ENCODE data around the gene CARD19. TPM values are rescaled to one million over a fixed set of nuclear protein-coding genes. Genes with fewer than 3 reads are reported as not detected.
A peak's percentile ranks its signal among the peaks of the same experiment; 100 is the strongest.

CARD19 gene, protein sequence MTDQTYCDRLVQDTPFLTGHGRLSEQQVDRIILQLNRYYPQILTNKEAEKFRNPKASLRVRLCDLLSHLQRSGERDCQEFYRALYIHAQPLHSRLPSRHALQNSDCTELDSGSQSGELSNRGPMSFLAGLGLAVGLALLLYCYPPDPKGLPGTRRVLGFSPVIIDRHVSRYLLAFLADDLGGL
- 31.3 TPM for total RNA-seq

- DNase-seq (ENCODE audit: low spot score), result peak; percentile 75
Observed at GRCh38 chr9:93096131-93096802, at the start of gene CARD19. TSS of gene CARD19 (plus strand) at chr9:93096217. CDS start at chr9:93096346, 129 bp downstream.

- DNase-seq (ENCODE audit: low spot score), result no peak
Observed at GRCh38 chr9:93048566-93049448, 47.2 kb upstream of the CARD19 start.

DNA sequence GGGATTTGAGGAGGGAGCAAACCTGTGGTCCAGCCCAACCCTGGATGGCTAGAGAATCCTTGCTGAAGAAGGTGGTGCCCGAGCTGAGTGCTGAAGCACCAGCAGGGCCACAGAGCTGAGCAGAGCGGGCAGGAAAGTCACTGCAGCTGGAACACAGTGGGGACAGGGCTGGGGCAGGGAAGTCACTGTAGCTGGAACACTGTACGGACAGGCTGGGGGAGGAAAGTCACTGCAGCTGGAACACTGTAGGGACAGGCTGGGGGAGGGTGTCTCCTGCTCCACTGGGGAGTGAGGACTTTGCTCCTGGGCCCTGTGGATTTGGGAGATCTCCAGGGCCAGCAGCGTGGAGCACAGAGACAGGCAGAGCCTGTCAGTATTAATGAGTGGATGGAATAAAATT lies 46.5 kb upstream of the CARD19 start:
- DNase-seq (ENCODE audit: low spot score), result no peak

GRCh38 chr9:93050231-93050630 lies 45.8 kb upstream of the CARD19 start:
- no peak for DNase-seq (ENCODE audit: low spot score)

- DNase-seq (ENCODE audit: low spot score), result no peak
Observed at GRCh38 chr9:93051680-93052089, 44.3 kb upstream of the CARD19 start.

DNA sequence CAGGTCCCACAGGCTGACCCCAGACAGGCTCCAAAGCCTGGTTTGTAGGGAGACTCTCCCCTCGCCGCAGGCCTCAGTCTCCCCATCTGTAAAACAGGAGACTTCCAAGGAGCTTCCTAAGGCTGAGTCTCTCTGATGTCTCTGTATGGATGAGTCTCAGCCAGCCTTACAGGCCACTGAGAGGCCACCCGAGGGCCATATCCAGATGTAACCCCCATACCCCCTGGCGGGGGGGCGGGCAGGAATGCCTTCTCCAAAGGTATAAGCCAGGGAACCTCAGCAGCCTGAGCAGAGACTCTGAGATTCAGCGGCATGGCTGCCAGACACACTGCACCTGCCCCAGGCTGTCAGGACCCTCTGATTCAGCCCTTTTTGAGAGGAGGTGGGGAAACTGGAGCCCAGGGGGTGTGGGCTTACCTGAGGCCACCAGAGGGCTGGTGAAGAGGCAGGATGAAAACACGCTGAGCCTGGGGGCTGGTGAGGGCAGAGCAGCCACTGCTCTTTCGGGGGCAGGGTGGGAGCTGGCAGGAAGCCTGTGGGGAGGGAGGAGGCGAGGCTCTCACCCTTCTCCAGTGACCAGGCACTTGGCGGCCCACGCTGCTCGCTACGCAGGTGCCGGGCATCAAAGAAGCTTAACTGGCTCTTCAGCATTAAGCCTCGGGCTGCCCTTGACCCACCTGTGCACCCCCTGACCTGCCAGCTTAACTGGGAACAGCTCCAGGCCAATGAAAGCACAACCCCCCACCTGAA lies 43.1 kb upstream of the CARD19 start:
- no peak for DNase-seq (ENCODE audit: low spot score)

DNA sequence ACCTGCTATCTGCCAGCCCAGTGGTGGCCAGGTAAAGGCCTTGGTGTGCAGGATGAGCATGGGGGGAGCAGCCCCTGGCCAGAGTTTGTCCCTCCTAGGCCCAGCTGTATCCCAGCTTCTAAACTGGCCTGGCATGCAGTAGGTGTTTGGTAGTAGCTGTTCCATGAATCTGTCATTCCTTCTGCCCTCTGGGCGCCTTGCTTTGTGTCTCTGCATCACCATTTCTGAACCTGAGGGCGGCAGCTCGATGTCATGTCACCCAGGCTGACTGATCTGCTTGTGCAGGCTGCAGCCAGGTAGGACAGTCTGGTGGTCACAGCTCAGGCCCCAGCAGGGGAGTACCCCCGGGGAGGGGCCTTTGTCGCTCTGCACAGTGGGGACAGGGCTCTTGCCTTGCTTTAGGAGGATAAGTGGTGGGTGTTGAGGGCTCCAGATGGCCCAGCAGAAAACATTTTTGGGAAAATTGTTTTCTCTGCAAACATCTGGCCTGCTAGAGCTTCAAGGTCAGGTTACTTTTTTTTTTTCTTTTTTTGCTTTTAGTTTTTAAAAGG lies 42.2 kb upstream of the CARD19 start:
- DNase-seq (ENCODE audit: low spot score), result no peak

- no peak for DNase-seq (ENCODE audit: low spot score)
Observed at GRCh38 chr9:93054758-93055704, 41.0 kb upstream of the CARD19 start.

DNA sequence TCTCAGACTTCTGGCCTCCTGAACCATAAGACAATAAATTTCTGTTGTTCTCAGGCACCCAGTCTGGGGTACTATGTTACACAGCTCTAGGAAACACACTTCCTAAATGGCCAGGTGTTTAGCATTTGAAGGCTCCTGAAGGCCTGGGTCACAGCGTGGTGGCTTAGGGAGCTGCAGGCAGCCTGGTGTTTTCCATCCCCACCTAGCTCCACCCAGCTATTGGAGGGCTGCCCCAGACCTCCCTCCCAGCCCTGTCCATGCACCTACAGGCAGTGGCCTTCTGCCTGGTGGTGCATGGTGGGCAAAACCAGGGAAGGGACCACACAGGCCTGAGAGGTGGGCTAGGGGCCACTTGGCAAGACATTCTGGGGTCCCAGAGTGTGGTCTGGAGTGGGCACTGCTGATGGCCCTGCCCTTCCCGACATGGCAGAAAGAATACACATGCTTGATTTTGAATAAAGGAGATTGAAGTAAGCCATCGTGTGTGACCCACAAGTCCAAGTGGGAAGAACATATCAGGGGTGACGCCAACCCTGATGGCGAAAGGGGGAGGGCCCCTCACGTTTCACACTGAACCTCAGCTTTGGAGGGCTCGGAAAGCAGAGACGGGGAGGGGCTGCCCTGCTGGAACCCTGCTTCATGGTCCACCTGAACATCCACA lies 38.8 kb upstream of the CARD19 start:
- DNase-seq (ENCODE audit: low spot score), result no peak

- DNase-seq (ENCODE audit: low spot score), result no peak
Observed at GRCh38 chr9:93057703-93058354, 38.2 kb upstream of the CARD19 start.

- DNase-seq (ENCODE audit: low spot score), result peak; percentile 64
Observed at GRCh38 chr9:93058355-93059010, 37.5 kb upstream of the CARD19 start, which contains the start of gene SUSD3. TSS of gene SUSD3 (plus strand) at chr9:93058701. CDS start at chr9:93058743, 42 bp downstream.

DNA sequence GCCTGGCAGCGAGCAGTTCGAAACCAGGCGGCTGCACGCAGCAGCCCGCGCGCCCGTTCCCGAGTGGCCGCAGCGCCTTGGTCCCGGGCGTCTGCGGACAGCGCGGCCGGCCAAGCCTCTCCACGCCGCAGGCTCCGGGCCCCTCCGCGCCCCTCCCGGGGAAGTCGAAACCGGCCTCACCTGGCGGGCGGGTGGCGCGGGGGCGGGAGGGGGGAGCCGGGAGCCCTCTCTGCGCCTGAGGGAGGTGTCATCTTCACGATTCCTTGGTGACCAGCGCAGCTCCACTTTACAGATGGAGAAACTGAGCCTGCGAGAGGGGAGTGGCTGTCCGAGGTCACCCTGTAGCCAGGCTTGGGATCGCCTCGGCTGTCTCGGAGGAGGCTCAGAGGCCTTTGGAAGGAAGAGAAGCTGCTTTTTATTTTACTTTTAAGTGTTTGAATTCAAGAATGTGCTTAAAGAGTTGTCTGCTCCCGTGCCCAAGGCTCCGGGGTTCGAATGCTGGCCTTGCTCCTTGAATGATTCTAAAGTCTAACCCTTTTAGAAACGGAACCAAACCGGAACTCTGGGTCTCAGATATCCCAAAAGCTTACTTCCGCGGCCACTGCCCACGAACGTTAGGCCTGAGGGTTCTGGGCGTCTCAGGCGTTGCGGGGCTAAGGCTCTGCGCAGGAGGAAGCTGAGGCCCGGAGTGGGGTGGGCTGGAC lies 36.9 kb upstream of the CARD19 start:
- DNase-seq (ENCODE audit: low spot score), result no peak

GRCh38 chr9:93059715-93060578 lies 36.1 kb upstream of the CARD19 start:
- no peak for DNase-seq (ENCODE audit: low spot score)

GRCh38 chr9:93060746-93061259 lies 35.2 kb upstream of the CARD19 start:
- DNase-seq (ENCODE audit: low spot score), result no peak

GRCh38 chr9:93061260-93061751 lies 34.7 kb upstream of the CARD19 start:
- DNase-seq (ENCODE audit: low spot score), result no peak

Data from ureter (tissue), 1 donor.